ENCODE results near the gene PLCL2. TPM values are rescaled to one million over a fixed set of nuclear protein-coding genes. Genes with fewer than 3 reads are reported as not detected.

PLCL2 gene
- total RNA-seq, 1 experiment from 2014 or later, result 32.1 TPM

GRCh38 chr3:16916840-16917239, 32.1 kb downstream of the PLCL2 start:
- no peak for TF ChIP-seq CTCF (conservative IDR thresholded peaks at IDR 0.05)
- H3K56ac ChIP-seq (ENCODE audit: insufficient read length, low read depth, low read length), result no peak overlapping the region
- no peaks in the 10 kb centered on the region for H3K79me1 ChIP-seq (ENCODE audit: insufficient read depth, low read depth, low read length, poor library complexity, severe bottlenecking)
- Mint-ChIP-seq H3K27me3 (ENCODE audit: low read depth) (no peaks in the 10 kb centered on the region), H3K4me3 (no peak overlapping the region), H3K9me3 (no peaks in the 10 kb centered on the region), H3K36me3 (ENCODE audit: insufficient read depth in 1 of 3, low read depth in 3 of 3) (no peaks in the 10 kb centered on the region), H3K27ac (peak overlapping the region in 1 of 3 experiments; percentile 76; a peak in 1 of 7 replicates), H3K4me1 (peaks cover 35 to 41% of the 10 kb centered on the region in 2 experiments)
- H4K20me1 ChIP-seq (ENCODE audit: control insufficient read depth, insufficient read depth, insufficient read length), result no peaks in the 10 kb centered on the region
- H3K4ac ChIP-seq (ENCODE audit: low read depth, low read length), result no peak overlapping the region
- no peak overlapping the region for H3T11ph ChIP-seq (ENCODE audit: low read length)
- H2BK5ac ChIP-seq (ENCODE audit: insufficient read length, low read length), result no peak overlapping the region
- no peak overlapping the region for H3K4me2 ChIP-seq (ENCODE audit: insufficient read depth, insufficient read length, low read length)
- no peaks in the 10 kb centered on the region for H3K9me3 ChIP-seq (ENCODE audit: control insufficient read depth, low read depth, low read length)
- no peak overlapping the region for H2BK20ac ChIP-seq (ENCODE audit: low read depth, low read length, poor library complexity, severe bottlenecking)
- no peak for DNase-seq
- no peak overlapping the region for H4K8ac ChIP-seq (replicated peaks; ENCODE audit: insufficient read length, low read depth, low read length)
- H2AFZ ChIP-seq (ENCODE audit: low read length), result no peak overlapping the region
- H3K4me1 ChIP-seq (ENCODE audit: insufficient read depth, low read length), result no peaks in the 10 kb centered on the region; the same call in 1 of the 2 replicates
- no peak overlapping the region for H4K5ac ChIP-seq (ENCODE audit: insufficient read length, low read depth, low read length)
- no peak overlapping the region for H2AK5ac ChIP-seq (ENCODE audit: insufficient read length, low read length)
- no peak overlapping the region for H2BK120ac ChIP-seq (ENCODE audit: low read depth, low read length, poor library complexity, severe bottlenecking)
- H3K23ac ChIP-seq (ENCODE audit: insufficient read length, low read depth, low read length), result no peak overlapping the region
- H3K23me2 ChIP-seq (ENCODE audit: insufficient read length, low read depth, low read length, poor library complexity, severe bottlenecking), result no peaks in the 10 kb centered on the region
- H3K27ac ChIP-seq (ENCODE audit: insufficient read length, low read depth, low read length), result no peak overlapping the region
- H3K18ac ChIP-seq (ENCODE audit: insufficient read length, low read depth, low read length), result no peak overlapping the region
- no peak overlapping the region for H3K14ac ChIP-seq (ENCODE audit: insufficient read depth, low read length)
- H4K91ac ChIP-seq (ENCODE audit: insufficient read length, low read depth, low read length), result no peak overlapping the region
- no peak overlapping the region for H2BK12ac ChIP-seq (ENCODE audit: insufficient read length, low read depth, low read length)
- no peaks in the 10 kb centered on the region for H3K27me3 ChIP-seq (ENCODE audit: insufficient read depth, low read length)
- H2BK15ac ChIP-seq (ENCODE audit: low read depth, low read length), result no peak overlapping the region
- H3K9ac ChIP-seq (ENCODE audit: extremely low read depth, insufficient read length, low read length), result no peak overlapping the region
- H3K79me2 ChIP-seq (ENCODE audit: insufficient read depth, low read length), result no peaks in the 10 kb centered on the region
- no CpG with 5 or more reads among the region's 5 CpGs for WGBS (ENCODE audit: extremely low coverage, insufficient read length, low lambda C conversion rate)
